ENCODE measurements around the gene GIPC1.

DNA sequence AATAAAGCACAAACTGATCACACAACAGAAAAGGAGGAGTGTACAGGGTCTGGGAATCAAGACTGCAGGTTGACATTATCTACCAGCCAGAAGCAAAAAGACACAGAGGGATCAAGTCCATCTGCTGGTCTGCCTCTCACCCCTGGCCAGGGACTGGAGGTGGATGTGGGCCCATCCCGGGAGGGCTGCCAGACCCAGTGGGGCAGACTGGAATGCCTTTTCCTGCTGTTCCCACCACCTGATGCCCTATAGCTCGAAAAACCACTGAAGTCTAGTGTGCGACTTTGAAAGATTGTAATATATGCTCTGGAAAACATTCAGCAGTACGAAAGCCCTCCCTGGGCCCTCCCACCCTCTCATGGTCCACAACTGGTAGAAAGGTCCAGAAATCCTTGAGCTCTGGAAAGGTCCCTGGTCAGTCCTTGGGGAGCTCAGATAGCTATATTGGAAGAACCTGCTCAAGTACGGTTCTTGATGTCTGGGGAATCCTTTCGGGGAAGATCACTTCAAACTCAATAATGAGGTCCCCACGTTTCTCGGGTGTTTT is 19.6 kb upstream of the GIPC1 start:
- TF ChIP-seq, protein P1, sequence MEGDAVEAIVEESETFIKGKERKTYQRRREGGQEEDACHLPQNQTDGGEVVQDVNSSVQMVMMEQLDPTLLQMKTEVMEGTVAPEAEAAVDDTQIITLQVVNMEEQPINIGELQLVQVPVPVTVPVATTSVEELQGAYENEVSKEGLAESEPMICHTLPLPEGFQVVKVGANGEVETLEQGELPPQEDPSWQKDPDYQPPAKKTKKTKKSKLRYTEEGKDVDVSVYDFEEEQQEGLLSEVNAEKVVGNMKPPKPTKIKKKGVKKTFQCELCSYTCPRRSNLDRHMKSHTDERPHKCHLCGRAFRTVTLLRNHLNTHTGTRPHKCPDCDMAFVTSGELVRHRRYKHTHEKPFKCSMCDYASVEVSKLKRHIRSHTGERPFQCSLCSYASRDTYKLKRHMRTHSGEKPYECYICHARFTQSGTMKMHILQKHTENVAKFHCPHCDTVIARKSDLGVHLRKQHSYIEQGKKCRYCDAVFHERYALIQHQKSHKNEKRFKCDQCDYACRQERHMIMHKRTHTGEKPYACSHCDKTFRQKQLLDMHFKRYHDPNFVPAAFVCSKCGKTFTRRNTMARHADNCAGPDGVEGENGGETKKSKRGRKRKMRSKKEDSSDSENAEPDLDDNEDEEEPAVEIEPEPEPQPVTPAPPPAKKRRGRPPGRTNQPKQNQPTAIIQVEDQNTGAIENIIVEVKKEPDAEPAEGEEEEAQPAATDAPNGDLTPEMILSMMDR (IDR thresholded peaks at IDR 0.05), result no peak
- TF ChIP-seq POLR2A (IDR thresholded peaks at IDR 0.05), result no peak

Data from adrenal gland (tissue), 5 donors.